ENCODE results near the gene GLT8D2.
A peak's percentile ranks its signal among the peaks of the same experiment; 100 is the strongest.

GLT8D2 gene

DNA sequence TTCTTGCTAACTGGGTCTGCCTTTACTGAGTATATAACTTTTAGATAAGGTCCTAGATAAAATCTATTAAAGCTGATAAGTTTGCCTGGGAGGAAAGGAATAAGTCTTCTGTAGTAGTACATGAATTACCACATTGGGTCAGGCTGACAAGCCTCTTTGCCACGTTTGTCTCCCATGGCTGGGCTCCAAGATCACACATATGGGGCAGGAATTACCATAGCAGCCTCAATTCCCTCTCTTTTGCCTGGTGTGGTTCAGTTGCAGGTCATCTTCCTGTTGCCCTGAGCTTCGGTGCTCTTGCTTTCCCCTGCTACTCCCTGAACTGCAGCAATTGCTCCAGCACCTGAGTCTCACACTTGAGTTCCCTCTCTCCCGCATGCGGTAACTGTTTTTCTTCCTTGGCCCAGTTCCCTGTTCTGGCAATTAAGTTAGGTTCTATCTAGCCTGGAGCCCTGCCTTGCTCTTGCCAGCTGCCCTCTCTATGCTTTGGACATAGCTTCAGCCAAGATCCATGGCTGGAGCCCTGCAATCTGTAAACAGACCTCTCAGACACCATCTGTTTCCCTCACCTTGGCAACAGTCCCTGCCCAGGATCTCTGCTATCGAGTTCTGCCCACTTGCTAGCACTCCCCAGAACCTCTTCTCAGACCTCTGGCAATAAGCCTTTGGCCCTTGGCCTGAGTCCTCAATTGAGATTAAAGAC, 5.8 kb upstream of the GLT8D2 start:
- DNase-seq (ENCODE audit: low read depth): no peak
- H3K4me3 ChIP-seq (ENCODE audit: low read length): no peak overlapping the region
- TF ChIP-seq CTCF (conservative IDR thresholded peaks at IDR 0.05; ENCODE audit: low read depth, low read length): no peak

DNA sequence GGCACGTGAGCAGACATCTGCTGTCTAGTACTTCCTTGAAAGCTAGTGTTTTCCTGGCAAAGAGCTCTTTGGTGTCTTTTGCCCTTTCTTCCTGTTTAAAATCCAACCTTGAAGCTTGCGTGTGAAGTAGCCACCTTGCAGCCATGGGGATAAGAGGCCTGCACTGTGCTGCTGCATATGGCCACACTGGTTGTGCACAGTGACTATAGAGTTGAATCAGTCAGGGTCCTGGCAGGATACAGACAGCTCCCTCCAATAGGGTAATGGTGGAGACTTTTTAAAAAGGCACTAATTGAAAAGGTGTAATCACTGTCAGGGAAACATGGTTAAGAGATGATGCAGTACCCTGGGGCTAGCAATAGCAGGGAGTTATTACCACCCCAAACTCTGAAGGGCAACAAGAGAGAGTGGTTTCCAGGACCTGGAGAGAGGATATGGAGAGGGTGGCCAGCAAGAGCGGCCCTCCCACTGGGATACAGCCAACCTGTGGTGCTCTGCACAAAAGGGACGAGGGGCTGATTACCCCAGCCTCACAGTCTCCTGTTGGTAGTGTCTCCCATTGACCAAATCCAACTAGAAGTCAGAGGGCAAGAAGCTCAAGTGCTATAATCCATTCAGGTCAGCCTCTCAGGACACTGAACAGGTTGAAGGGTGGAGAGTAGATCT, 4.8 kb upstream of the GLT8D2 start:
- H3K4me3 ChIP-seq (ENCODE audit: low read length): no peak overlapping the region
- no peak for DNase-seq (ENCODE audit: low read depth)
- TF ChIP-seq CTCF (conservative IDR thresholded peaks at IDR 0.05; ENCODE audit: low read depth, low read length): no peak

GRCh38 chr12:104050436-104050835, 449 bp upstream of the GLT8D2 start:
- DNase-seq (ENCODE audit: low read depth): no peak
- H3K4me3 ChIP-seq (ENCODE audit: low read length): peak overlapping the region; percentile 54
- TF ChIP-seq CTCF (conservative IDR thresholded peaks at IDR 0.05; ENCODE audit: low read depth, low read length): no peak

DNA sequence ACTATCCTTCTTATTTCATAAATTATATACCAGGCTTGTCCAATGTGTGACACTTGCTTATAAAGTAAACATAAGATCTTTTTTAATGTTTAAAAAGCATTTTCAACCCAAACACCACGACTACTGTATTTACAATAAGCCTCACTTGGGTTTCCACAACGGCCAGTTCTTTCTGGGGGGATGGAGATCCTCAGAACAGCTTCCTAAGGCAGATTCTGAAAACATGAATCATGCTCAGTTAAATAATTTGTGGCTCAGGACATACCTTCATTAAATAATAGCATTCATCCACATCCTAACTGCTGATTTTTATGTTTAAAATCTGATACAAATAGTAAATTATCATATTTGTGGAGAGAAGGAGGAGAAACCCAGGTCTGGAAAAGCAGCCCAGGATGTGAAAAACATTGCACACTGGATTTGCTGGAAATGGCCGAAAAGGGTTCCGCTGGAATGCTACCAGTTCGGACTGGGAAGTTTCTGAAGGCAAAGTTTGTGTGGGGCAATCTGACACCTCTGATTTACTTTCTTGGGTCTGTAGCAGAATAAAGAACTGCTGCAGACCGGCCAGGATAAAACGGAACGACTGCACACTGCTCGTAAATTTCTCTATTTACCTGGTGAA, 597 bp downstream of the GLT8D2 start:
- no peak for DNase-seq (ENCODE audit: low read depth)
- no peak for TF ChIP-seq CTCF (conservative IDR thresholded peaks at IDR 0.05; ENCODE audit: low read depth, low read length)
- H3K4me3 ChIP-seq (ENCODE audit: low read length): peak overlapping the region; percentile 54

DNA sequence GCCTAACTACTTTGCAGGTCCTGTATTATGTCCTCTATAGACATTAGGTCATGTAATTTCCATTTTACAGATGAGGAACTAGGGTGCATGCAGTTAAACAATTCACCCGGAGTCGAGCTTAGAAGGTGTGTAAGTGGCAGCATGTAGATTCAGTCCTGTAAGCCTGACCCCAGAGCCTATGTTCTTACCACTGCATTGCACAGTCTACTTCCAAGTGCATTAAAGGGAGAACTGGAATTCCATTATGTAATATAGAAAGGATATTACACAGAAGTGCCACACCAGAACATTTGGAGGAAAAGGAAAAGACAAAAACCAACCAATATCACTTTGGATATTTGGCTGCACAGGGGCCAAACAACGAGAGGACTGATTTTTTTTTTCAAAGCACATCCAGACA, 1.2 kb downstream of the GLT8D2 start:
- DNase-seq (ENCODE audit: low read depth): no peak
- no peak for TF ChIP-seq CTCF (conservative IDR thresholded peaks at IDR 0.05; ENCODE audit: low read depth, low read length)
- no peak overlapping the region for H3K4me3 ChIP-seq (ENCODE audit: low read length)

GRCh38 chr12:104048162-104048561, 1.8 kb downstream of the GLT8D2 start:
- no peak for DNase-seq (ENCODE audit: low read depth)
- no peak for TF ChIP-seq CTCF (conservative IDR thresholded peaks at IDR 0.05; ENCODE audit: low read depth, low read length)
- no peak overlapping the region for H3K4me3 ChIP-seq (ENCODE audit: low read length)
